Osteoblast (primary cell): Measurements from ENCODE around the gene NPLOC4. TPM values are rescaled to one million over a fixed set of nuclear protein-coding genes. Genes with fewer than 3 reads are reported as not detected.

Source experiments
- DNase-seq: peaks from one replicate; pipeline ENCODE4 v3.0.0; 2011; ENCODE audit warnings: low spot score, mixed read lengths; ENCODE audit not compliant: insufficient read length; ENCODE audit errors: missing footprints
- H2AFZ ChIP-seq: 2 replicates; pipeline ENCODE4 v1.6.0; 2011; ENCODE audit warnings: mild to moderate bottlenecking, low read length
- H3K27ac ChIP-seq: 2 replicates; pipeline ENCODE4 v1.5.1; 2011; ENCODE audit warnings: mild to moderate bottlenecking, low read depth, low read length, moderate library complexity
- H3K27me3 ChIP-seq: 2 replicates; pipeline ENCODE4 v1.6.0; 2012; ENCODE audit warnings: mild to moderate bottlenecking, control low read depth, inconsistent platforms, low read length, moderate library complexity; ENCODE audit not compliant: insufficient read depth
- H3K36me3 ChIP-seq: 2 replicates; pipeline ENCODE4 v1.5.1; 2011; ENCODE audit warnings: mild to moderate bottlenecking, low read length, control low read depth, moderate library complexity; ENCODE audit not compliant: insufficient read depth
- H3K4me1 ChIP-seq: 2 replicates; pipeline ENCODE4 v1.5.1; 2011; ENCODE audit warnings: mild to moderate bottlenecking, low read length, control low read depth, moderate library complexity; ENCODE audit not compliant: insufficient read depth
- H3K4me2 ChIP-seq: 2 replicates; pipeline ENCODE4 v1.6.0; 2011; ENCODE audit warnings: mild to moderate bottlenecking, low read length; ENCODE audit not compliant: insufficient read depth
- H3K4me3 ChIP-seq: fragments of 200-600 bp; sonication (generic); 3 replicates; pipeline ENCODE4 v1.5.1; 2012; ENCODE audit warnings: mild to moderate bottlenecking, low read length, inconsistent platforms; ENCODE audit not compliant: insufficient read depth
- H3K79me2 ChIP-seq: 2 replicates; pipeline ENCODE4 v1.6.0; 2012; ENCODE audit warnings: mild to moderate bottlenecking, low read length, control low read depth, inconsistent platforms; ENCODE audit not compliant: insufficient read depth
- H3K9me3 ChIP-seq: 2 replicates; pipeline ENCODE4 v1.5.1; 2011; ENCODE audit warnings: low read depth, low read length, control low read depth
- H4K20me1 ChIP-seq: 2 replicates; pipeline ENCODE4 v1.6.0; 2012; ENCODE audit warnings: mild to moderate bottlenecking, low read length, control low read depth; ENCODE audit not compliant: insufficient read depth
- total RNA-seq: library from RNA; depleted of rRNA; stranded (reverse); fragments of >200 nt; gene quantifications from 2 replicates; pipeline ENCODE4 v1.2.3, GENCODE V29; 2012
- TF ChIP-seq, protein P1 (sequence below): IDR thresholded peaks from 2 replicates; pipeline ENCODE4 v1.5.1; 2011; ENCODE audit warnings: mild to moderate bottlenecking, low read depth, low read length, moderate library complexity; ENCODE audit errors: extremely low read depth

The NPLOC4 gene
- total RNA-seq, 1 donor: 118 TPM

DNA sequence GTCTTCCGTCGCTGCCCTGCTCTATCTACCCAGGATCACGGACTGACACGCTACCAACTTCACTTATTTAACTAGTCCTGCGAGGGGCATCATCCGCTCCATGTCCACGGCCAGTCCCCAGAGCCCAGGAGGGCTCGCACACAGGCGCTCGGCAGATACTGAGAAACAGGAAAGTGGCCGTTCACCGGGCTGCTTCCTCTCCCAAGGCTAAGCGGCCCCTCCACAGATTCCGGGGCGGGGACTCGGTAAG lies 29.1 kb upstream of the NPLOC4 start:
- Histone ChIP-seq H3K27ac (peak overlapping the region; percentile 74), H3K9me3 (no peaks in the 10 kb centered on the region), H2AFZ (peak overlapping the region; percentile 90), H3K4me3 (peak overlapping the region; percentile 89), H3K36me3 (peaks cover 16% of the 10 kb centered on the region), H3K4me2 (peak overlapping the region; percentile 98), H3K4me1 (peaks cover 13% of the 10 kb centered on the region), H3K79me2 (peaks cover 35% of the 10 kb centered on the region), H4K20me1 (no peaks in the 10 kb centered on the region), H3K27me3 (no peaks in the 10 kb centered on the region)
- DNase-seq: peak; percentile 90
- TF ChIP-seq, protein P1, sequence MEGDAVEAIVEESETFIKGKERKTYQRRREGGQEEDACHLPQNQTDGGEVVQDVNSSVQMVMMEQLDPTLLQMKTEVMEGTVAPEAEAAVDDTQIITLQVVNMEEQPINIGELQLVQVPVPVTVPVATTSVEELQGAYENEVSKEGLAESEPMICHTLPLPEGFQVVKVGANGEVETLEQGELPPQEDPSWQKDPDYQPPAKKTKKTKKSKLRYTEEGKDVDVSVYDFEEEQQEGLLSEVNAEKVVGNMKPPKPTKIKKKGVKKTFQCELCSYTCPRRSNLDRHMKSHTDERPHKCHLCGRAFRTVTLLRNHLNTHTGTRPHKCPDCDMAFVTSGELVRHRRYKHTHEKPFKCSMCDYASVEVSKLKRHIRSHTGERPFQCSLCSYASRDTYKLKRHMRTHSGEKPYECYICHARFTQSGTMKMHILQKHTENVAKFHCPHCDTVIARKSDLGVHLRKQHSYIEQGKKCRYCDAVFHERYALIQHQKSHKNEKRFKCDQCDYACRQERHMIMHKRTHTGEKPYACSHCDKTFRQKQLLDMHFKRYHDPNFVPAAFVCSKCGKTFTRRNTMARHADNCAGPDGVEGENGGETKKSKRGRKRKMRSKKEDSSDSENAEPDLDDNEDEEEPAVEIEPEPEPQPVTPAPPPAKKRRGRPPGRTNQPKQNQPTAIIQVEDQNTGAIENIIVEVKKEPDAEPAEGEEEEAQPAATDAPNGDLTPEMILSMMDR: no peak

DNA sequence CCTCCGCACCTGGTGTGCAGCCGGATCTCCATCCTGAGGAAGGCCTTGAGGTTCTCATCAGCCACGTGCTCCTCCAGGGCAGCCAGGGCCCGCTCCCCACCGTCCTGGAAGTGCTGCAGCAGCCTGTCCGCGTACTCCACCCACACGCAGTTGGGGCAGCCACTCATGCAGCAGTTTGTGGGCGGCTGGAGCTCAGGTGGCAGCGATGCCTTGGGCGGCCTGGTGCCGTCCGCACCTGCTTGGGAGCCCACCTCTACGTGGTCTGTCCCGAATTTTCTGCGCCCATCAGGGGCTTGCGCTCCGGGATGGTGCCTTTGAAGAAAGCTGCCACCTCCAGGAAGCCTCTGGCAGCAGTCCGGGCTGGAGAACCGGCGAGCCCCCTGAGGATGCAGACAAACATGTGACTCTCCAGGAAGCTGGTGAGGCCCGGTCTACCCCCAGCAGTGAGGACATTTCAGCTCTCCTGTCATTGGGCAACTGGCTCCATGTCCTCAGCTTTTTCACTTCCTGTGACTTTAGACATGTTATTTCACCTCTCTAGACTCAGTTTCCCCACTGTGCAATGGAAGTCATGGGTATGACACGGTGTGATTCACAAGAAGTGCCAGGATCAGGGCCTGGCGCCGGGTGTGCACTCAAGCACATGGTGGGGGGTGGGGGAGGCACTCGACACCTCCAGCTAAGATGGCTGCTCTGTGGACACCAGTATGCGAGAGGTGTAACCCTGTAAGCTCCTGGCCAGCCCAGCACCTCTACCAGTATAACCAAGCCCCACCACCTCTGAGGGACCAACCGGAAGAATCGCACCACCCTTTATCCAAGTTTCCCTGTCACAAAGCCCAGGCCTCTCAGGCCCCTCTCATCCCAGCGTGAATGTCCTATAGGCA lies 28.5 kb upstream of the NPLOC4 start:
- H3K4me1 ChIP-seq: peaks cover 13% of the 10 kb centered on the region
- TF ChIP-seq, protein P1: no peak
- H2AFZ ChIP-seq: peak overlapping the region; percentile 90
- peaks cover 16% of the 10 kb centered on the region for H3K36me3 ChIP-seq
- DNase-seq: peak; percentile 89
- H3K27ac ChIP-seq: peak overlapping the region; percentile 74
- no peaks in the 10 kb centered on the region for H3K27me3 ChIP-seq
- peak overlapping the region; percentile 98 for H3K4me2 ChIP-seq
- no peaks in the 10 kb centered on the region for H4K20me1 ChIP-seq
- no peaks in the 10 kb centered on the region for H3K9me3 ChIP-seq
- H3K79me2 ChIP-seq: peaks cover 35% of the 10 kb centered on the region
- H3K4me3 ChIP-seq: peak overlapping the region; percentile 89

DNA sequence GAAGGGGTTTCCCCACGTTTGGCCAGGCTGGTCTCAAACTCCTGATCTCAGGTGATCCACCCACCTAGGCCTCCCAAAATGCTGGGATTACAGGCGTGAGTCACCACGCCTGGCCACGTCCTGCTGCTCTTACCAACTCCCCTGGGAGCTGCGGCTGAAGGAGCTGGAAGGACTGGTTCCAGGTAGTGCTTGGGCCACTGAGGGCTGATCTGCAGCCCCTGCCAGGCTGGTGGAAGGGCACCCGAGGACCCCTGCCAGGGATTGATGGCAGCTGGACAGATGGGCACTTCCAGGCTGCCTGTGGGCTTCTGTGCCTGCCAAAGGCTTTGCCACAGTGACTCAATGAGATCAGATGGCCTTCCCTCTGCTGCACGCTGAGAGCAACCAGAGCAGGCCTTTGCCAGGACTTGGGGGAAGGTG lies 27.1 kb upstream of the NPLOC4 start:
- Histone ChIP-seq H3K36me3 (peaks cover 12% of the 10 kb centered on the region), H3K4me2 (no peak overlapping the region), H3K27me3 (no peaks in the 10 kb centered on the region), H3K9me3 (no peaks in the 10 kb centered on the region), H4K20me1 (no peaks in the 10 kb centered on the region), H3K4me3 (no peak overlapping the region), H3K27ac (no peak overlapping the region), H3K4me1 (peaks cover 13% of the 10 kb centered on the region), H3K79me2 (peaks cover 32% of the 10 kb centered on the region), H2AFZ (no peak overlapping the region)
- DNase-seq: peak; percentile 71
- TF ChIP-seq, protein P1: no peak

DNA sequence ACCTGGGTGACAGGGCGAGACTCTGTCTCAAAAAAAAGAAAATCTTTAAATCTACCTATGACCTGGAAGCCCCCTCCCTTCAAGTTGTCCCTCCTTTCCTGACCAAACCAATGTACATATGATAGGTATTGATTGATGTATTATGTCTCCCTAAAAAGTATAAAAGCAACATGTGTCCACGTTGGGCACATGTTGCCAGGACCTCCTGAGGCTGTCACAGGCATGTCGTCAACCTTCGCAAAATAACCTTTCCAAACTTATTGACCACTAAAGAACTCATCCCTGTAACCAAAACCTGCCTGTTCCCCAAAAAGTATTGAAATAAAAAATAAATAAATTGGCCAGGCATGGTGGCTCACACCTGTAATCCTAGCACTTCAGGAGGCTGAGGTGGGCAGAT lies 25.1 kb upstream of the NPLOC4 start:
- TF ChIP-seq, protein P1: no peak
- DNase-seq: no peak
- no peak overlapping the region for H3K27ac ChIP-seq
- peaks cover 18% of the 10 kb centered on the region for H3K79me2 ChIP-seq
- H3K4me3 ChIP-seq: no peak overlapping the region
- H2AFZ ChIP-seq: no peak overlapping the region
- peaks cover 10% of the 10 kb centered on the region for H3K36me3 ChIP-seq
- H4K20me1 ChIP-seq: no peaks in the 10 kb centered on the region
- peaks cover 8% of the 10 kb centered on the region for H3K4me1 ChIP-seq
- H3K9me3 ChIP-seq: no peaks in the 10 kb centered on the region
- no peak overlapping the region for H3K4me2 ChIP-seq
- no peaks in the 10 kb centered on the region for H3K27me3 ChIP-seq
